Hepatocyte (in vitro differentiated cells): ENCODE measurements around the gene SH3YL1.

Experiments
- EZH2 ChIP-seq: fragments of 200-600 bp; sonication (generic); IDR thresholded peaks from 2 replicates; pipeline ENCODE4 v1.6.1; 2016; ENCODE audit warnings: antibody characterized with exemption, mild to moderate bottlenecking, borderline replicate concordance
- TF ChIP-seq, protein P1 (sequence below): fragments of 200-600 bp; sonication (generic); IDR thresholded peaks from 2 replicates; pipeline ENCODE4 v1.5.1; 2016; ENCODE audit warnings: antibody characterized with exemption, mild to moderate bottlenecking; ENCODE audit not compliant: poor library complexity

DNA sequence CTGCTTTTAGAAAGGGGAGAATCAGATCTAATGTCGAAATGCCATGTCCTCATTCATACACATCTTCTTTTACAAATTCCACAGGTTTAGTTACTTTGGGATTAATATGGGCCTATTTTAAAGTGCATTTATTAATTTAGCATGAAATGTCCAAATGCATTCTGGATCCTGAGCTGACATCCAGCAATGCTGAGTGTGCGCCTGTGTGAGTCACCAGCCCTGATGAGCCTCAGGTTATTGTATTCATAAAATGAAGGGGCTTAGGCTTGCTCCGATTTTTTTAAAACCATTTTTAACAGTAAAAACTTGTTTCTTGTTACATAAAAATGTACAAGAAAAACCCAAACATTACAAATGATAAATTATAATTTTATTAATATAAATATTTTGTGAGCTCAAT lies 94.1 kb downstream of the SH3YL1 start:
- TF ChIP-seq, protein P1, sequence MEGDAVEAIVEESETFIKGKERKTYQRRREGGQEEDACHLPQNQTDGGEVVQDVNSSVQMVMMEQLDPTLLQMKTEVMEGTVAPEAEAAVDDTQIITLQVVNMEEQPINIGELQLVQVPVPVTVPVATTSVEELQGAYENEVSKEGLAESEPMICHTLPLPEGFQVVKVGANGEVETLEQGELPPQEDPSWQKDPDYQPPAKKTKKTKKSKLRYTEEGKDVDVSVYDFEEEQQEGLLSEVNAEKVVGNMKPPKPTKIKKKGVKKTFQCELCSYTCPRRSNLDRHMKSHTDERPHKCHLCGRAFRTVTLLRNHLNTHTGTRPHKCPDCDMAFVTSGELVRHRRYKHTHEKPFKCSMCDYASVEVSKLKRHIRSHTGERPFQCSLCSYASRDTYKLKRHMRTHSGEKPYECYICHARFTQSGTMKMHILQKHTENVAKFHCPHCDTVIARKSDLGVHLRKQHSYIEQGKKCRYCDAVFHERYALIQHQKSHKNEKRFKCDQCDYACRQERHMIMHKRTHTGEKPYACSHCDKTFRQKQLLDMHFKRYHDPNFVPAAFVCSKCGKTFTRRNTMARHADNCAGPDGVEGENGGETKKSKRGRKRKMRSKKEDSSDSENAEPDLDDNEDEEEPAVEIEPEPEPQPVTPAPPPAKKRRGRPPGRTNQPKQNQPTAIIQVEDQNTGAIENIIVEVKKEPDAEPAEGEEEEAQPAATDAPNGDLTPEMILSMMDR, result no peak
- TF ChIP-seq EZH2, result no peak
